Neuronal stem cell (in vitro differentiated cells): ENCODE results near the gene SAMD9.

Experiments
- DNase-seq: peaks from one replicate; pipeline ENCODE4 v3.0.0-alpha.2; 2013; ENCODE audit warnings: low spot score
- H2AFZ ChIP-seq: one replicate; pipeline ENCODE4 v1.6.1; 2013; ENCODE audit warnings: mild to moderate bottlenecking, low read length, inconsistent platforms
- H2AK5ac ChIP-seq: 2 replicates; pipeline ENCODE4 v1.6.1; 2013; ENCODE audit warnings: low read depth, mild to moderate bottlenecking, inconsistent platforms, low read length, moderate library complexity, mixed read lengths
- H2BK120ac ChIP-seq: 2 replicates; pipeline ENCODE4 v1.6.1; 2013; ENCODE audit warnings: low read depth, mild to moderate bottlenecking, inconsistent platforms, low read length, moderate library complexity, mixed read lengths
- H2BK12ac ChIP-seq: one replicate; pipeline ENCODE4 v1.6.1; 2013; ENCODE audit warnings: low read length, inconsistent platforms
- H2BK15ac ChIP-seq: 2 replicates; pipeline ENCODE4 v1.6.1; 2013; ENCODE audit warnings: mild to moderate bottlenecking, low read length, inconsistent platforms, mixed read lengths
- H2BK5ac ChIP-seq: one replicate; pipeline ENCODE4 v1.6.1; 2013; ENCODE audit warnings: inconsistent platforms, mild to moderate bottlenecking, low read length, moderate library complexity
- H3K14ac ChIP-seq: one replicate; pipeline ENCODE4 v1.6.1; 2013; ENCODE audit warnings: low read length, inconsistent platforms
- H3K18ac ChIP-seq: 2 replicates; pipeline ENCODE4 v1.6.1; 2013; ENCODE audit warnings: low read length, inconsistent platforms
- H3K23ac ChIP-seq: 2 replicates; pipeline ENCODE4 v1.6.1; 2013; ENCODE audit warnings: low read depth, mild to moderate bottlenecking, mixed read lengths, low read length, inconsistent platforms; ENCODE audit not compliant: poor library complexity
- H3K27ac ChIP-seq: replicated peaks from 3 replicates; pipeline ENCODE4 v1.5.1; 2013; ENCODE audit warnings: low read length, inconsistent platforms
- H3K27me3 ChIP-seq, 3 experiments: 2 replicates each; pipeline ENCODE4 v1.6.1; 2013; ENCODE audit warnings: low read length in 3 of 3, mild to moderate bottlenecking in 2 of 3, inconsistent platforms in 1 of 3, low read depth in 1 of 3, mixed read lengths in 1 of 3, moderate library complexity in 1 of 3; ENCODE audit not compliant: control insufficient read depth in 3 of 3, insufficient read depth in 3 of 3
- H3K36me3 ChIP-seq, 2 donors: replicated peaks in 1 of 2; 2 replicates each; pipeline ENCODE4 v1.6.1; 2013; ENCODE audit warnings: low read length in 2 of 2; ENCODE audit not compliant: control insufficient read depth in 2 of 2, insufficient read depth in 2 of 2
- H3K4ac ChIP-seq: 2 replicates; pipeline ENCODE4 v1.6.1; 2013; ENCODE audit warnings: inconsistent platforms, mild to moderate bottlenecking, low read length, moderate library complexity
- H3K4me1 ChIP-seq, 2 donors: 1 replicate in 1 of 2; 2 replicates in 1 of 2; pipeline ENCODE4 v1.6.1; 2013; ENCODE audit warnings: low read length in 2 of 2, low read depth in 1 of 2; ENCODE audit not compliant: control insufficient read depth in 2 of 2, insufficient read depth in 1 of 2
- H3K4me2 ChIP-seq: one replicate; pipeline ENCODE4 v1.6.1; 2013; ENCODE audit warnings: mild to moderate bottlenecking, low read length, inconsistent platforms; ENCODE audit not compliant: insufficient read depth, poor library complexity, severe bottlenecking
- H3K4me3 ChIP-seq, 2 donors: 2 replicates each; pipeline ENCODE4 v1.5.1; 2013; ENCODE audit warnings: low read length in 2 of 2, mild to moderate bottlenecking in 2 of 2, inconsistent platforms in 1 of 2, moderate library complexity in 1 of 2
- H3K79me1 ChIP-seq: one replicate; pipeline ENCODE4 v1.6.1; 2013; ENCODE audit warnings: low read depth, mild to moderate bottlenecking, inconsistent platforms, low read length, moderate library complexity
- H3K9ac ChIP-seq: one replicate; pipeline ENCODE4 v1.6.1; 2013; ENCODE audit warnings: mild to moderate bottlenecking, low read depth, low read length, inconsistent platforms; ENCODE audit not compliant: poor library complexity
- H3K9me3 ChIP-seq, 2 donors: replicated peaks in 1 of 2; 2 replicates each; pipeline versions ENCODE3 to v1.6.1; 2013; ENCODE audit warnings: low read length in 2 of 2, mild to moderate bottlenecking in 2 of 2, inconsistent platforms in 1 of 2, low read depth in 1 of 2, mixed read lengths in 1 of 2, moderate library complexity in 1 of 2; ENCODE audit not compliant: control insufficient read depth in 2 of 2, insufficient read depth in 1 of 2
- H4K8ac ChIP-seq: one replicate; pipeline ENCODE4 v1.6.1; 2013; ENCODE audit warnings: low read depth, mild to moderate bottlenecking, inconsistent platforms, low read length, moderate library complexity
- H4K91ac ChIP-seq: one replicate; pipeline ENCODE4 v1.6.1; 2013; ENCODE audit warnings: low read length, low read depth, mild to moderate bottlenecking, inconsistent platforms; ENCODE audit not compliant: poor library complexity
- WGBS, 2 donors: extraction: QIAGEN DNeasy Blood & Tissue Kit; methylation state at CpG; one replicate each; pipeline ENCODE4 v1.1.7; 2013; ENCODE audit warnings: missing lambda C conversion rate in 2 of 2, mixed read lengths in 1 of 2; ENCODE audit not compliant: insufficient read length in 2 of 2, insufficient replicate concordance in 1 of 2; ENCODE audit errors: extremely low coverage in 2 of 2; 5-methylcytosine and 5-hydroxymethylcytosine counted together

SAMD9 gene

DNA sequence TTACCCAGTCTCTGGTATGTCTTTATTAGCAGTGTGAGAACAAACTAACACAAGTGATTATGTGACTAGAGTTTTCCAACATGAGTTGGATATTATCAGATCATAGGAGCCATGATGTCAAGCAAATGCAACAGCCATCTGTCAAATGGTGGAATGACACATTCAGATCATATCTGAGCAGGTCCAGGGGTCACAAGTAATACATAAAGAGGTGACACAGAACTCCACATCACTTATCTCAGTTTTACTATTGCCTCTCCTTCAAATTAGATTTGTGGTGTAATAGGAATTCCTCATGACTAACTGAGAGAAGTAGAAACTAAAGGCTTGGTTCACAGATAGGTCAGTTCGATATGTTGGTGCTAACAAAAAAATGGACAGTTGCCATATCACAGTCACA lies 42.6 kb upstream of the SAMD9 start:
- Histone ChIP-seq H3K4ac (no peak overlapping the region), H3K4me3 (no peak overlapping the region), H3K4me1 (no peaks in the 10 kb centered on the region), H2BK12ac (no peak overlapping the region), H3K23ac (no peak overlapping the region), H3K9me3 (no peaks in the 10 kb centered on the region), H3K4me2 (no peak overlapping the region), H3K79me1 (no peaks in the 10 kb centered on the region), H3K27me3 (no peaks in the 10 kb centered on the region), H2BK5ac (no peak overlapping the region), H4K8ac (no peak overlapping the region), H2AK5ac (no peak overlapping the region), H3K14ac (no peak overlapping the region), H3K36me3 (no peaks in the 10 kb centered on the region), H2AFZ (no peak overlapping the region), H3K27ac (no peak overlapping the region), H4K91ac (no peak overlapping the region), H2BK15ac (no peak overlapping the region), H3K18ac (no peak overlapping the region), H2BK120ac (no peak overlapping the region), H3K9ac (no peak overlapping the region)
- DNase-seq, result no peak
- WGBS, 2 donors, result no CpG with 5 or more reads among the region's 1 CpG

GRCh38 chr7:93159490-93159889 lies 41.7 kb upstream of the SAMD9 start:
- no peaks in the 10 kb centered on the region for H3K79me1 ChIP-seq
- WGBS, 2 donors, result no CpG with 5 or more reads among the region's 3 CpGs
- H2BK120ac ChIP-seq, result no peak overlapping the region
- H3K9ac ChIP-seq, result no peak overlapping the region
- no peak overlapping the region for H2AFZ ChIP-seq
- no peak overlapping the region for H3K4ac ChIP-seq
- H4K8ac ChIP-seq, result no peak overlapping the region
- no peak overlapping the region for H2BK12ac ChIP-seq
- DNase-seq, result no peak
- no peaks in the 10 kb centered on the region for H3K36me3 ChIP-seq
- no peaks in the 10 kb centered on the region for H3K9me3 ChIP-seq
- H4K91ac ChIP-seq, result no peak overlapping the region
- no peak overlapping the region for H2AK5ac ChIP-seq
- H3K4me3 ChIP-seq, result no peak overlapping the region
- no peak overlapping the region for H3K23ac ChIP-seq
- H2BK15ac ChIP-seq, result no peak overlapping the region
- H3K4me2 ChIP-seq, result no peak overlapping the region
- H2BK5ac ChIP-seq, result no peak overlapping the region
- H3K27ac ChIP-seq, result no peak overlapping the region
- H3K4me1 ChIP-seq, result no peaks in the 10 kb centered on the region
- H3K18ac ChIP-seq, result no peak overlapping the region
- no peak overlapping the region for H3K14ac ChIP-seq
- no peaks in the 10 kb centered on the region for H3K27me3 ChIP-seq

- Histone ChIP-seq H2AFZ (no peak overlapping the region), H3K27me3 (peaks cover 0 to 8% (median 0%) of the 10 kb centered on the region in 3 experiments), H3K14ac (no peak overlapping the region), H3K23ac (no peak overlapping the region), H4K8ac (no peak overlapping the region), H3K4me1 (no peaks in the 10 kb centered on the region), H3K27ac (no peak overlapping the region), H3K79me1 (no peaks in the 10 kb centered on the region), H3K4me3 (no peak overlapping the region), H2BK15ac (no peak overlapping the region), H2BK12ac (no peak overlapping the region), H3K9ac (no peak overlapping the region), H3K4ac (no peak overlapping the region), H4K91ac (no peak overlapping the region), H3K36me3 (no peaks in the 10 kb centered on the region), H3K9me3 (no peaks in the 10 kb centered on the region), H2BK120ac (no peak overlapping the region), H3K4me2 (no peak overlapping the region), H2BK5ac (no peak overlapping the region), H2AK5ac (no peak overlapping the region), H3K18ac (no peak overlapping the region)
- DNase-seq, result no peak
- WGBS, 2 donors, result no CpG with 5 or more reads among the region's 1 CpG
Measured at GRCh38 chr7:93156884-93157283, 39.1 kb upstream of the SAMD9 start.

DNA sequence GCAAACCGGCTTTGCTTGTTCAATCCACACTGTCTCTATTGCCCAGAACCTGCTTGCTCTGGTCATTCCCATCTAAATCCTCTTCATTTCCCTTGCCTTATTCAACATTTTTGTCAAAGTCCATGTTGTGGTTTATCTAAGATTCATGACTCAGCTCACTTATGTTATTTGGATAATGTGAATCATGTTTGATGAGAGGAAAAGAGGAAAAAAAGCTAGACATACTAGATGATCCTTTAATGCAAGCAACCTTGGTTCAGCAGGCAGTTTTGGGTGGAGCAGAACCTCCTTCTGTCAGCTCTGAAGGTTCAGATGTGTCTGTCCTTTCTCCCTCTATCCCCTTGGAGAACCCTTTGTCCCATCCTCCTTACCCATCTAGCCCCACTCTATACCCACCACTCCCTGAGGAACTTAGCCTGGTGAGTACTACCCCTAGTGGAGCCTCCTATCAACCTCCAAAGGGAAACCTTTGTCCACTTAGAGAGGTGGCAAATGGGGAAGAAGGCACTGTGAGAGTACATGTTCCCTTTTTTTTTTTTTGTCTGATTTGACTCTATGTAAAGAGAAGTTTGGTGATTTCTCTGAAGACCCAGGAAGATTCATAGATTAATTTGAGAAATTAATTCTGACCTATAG lies 32.5 kb upstream of the SAMD9 start:
- no peak overlapping the region for H2BK120ac ChIP-seq
- H4K8ac ChIP-seq, result no peak overlapping the region
- no peak overlapping the region for H3K9ac ChIP-seq
- no peak overlapping the region for H2AFZ ChIP-seq
- no peak overlapping the region for H2BK15ac ChIP-seq
- H4K91ac ChIP-seq, result no peak overlapping the region
- no peak overlapping the region for H3K4me3 ChIP-seq
- no peak for DNase-seq
- H3K9me3 ChIP-seq, result no peaks in the 10 kb centered on the region
- no peak overlapping the region for H2BK12ac ChIP-seq
- no peak overlapping the region for H3K23ac ChIP-seq
- H3K4ac ChIP-seq, result no peak overlapping the region
- H3K27ac ChIP-seq, result no peak overlapping the region
- H3K79me1 ChIP-seq, result no peaks in the 10 kb centered on the region
- no peak overlapping the region for H2AK5ac ChIP-seq
- WGBS, 2 donors, result no CpG with 5 or more reads among the region's 1 CpG
- no peak overlapping the region for H3K4me2 ChIP-seq
- no peak overlapping the region for H3K14ac ChIP-seq
- H3K36me3 ChIP-seq, result no peaks in the 10 kb centered on the region
- H2BK5ac ChIP-seq, result no peak overlapping the region
- H3K27me3 ChIP-seq, result peaks cover 0 to 11% (median 0%) of the 10 kb centered on the region in 3 experiments
- H3K18ac ChIP-seq, result no peak overlapping the region
- H3K4me1 ChIP-seq, result peaks cover 0 to 6% of the 10 kb centered on the region in 2 donors
